H1 (cell line): ENCODE results near the gene LRRC8D. TPM values are rescaled to one million over a fixed set of nuclear protein-coding genes. Genes with fewer than 3 reads are reported as not detected.

Experiments used
- CTCF ChIA-PET: fragments of 300-600 bp; sonication (Branson Sonifier 250); formaldehyde crosslinking; loops from one replicate; lab custom pipeline; 2021; ENCODE audit not compliant: partially characterized antibody; lab: Charles Lee
- POLR2A ChIA-PET: fragments of 300-600 bp; sonication (Branson Sonifier 250); formaldehyde crosslinking; loops from one replicate; lab custom pipeline; 2021; ENCODE audit warnings: inconsistent platforms; ENCODE audit not compliant: partially characterized antibody; lab: Charles Lee
- DNase-seq, 2 experiments: peaks; one replicate each; pipeline versions ENCODE4 v3.0.0 to v3.0.0-alpha.2; 2010 to 2022; ENCODE audit warnings: low spot score in 2 of 2, low read depth in 1 of 2, mixed read lengths in 1 of 2
- FAIRE-seq: peaks from 2 replicates; lab custom pipeline; 2011; peaks lifted over from hg19 to GRCh38; lab: Jason Lieb, UNC
- H2AFZ ChIP-seq: 2 replicates; pipeline ENCODE4 v1.8.1; 2012; ENCODE audit warnings: low read length, inconsistent platforms
- H2AK5ac ChIP-seq: 2 replicates; pipeline ENCODE4 v1.6.1; 2013; ENCODE audit warnings: low read depth, low read length
- H2BK120ac ChIP-seq: replicated peaks from 2 replicates; pipeline ENCODE3; 2013; ENCODE audit warnings: low read depth, low read length, inconsistent platforms
- H2BK12ac ChIP-seq: 2 replicates; pipeline ENCODE4 v1.6.1; 2013; ENCODE audit warnings: low read depth, low read length
- H2BK15ac ChIP-seq: 2 replicates; pipeline ENCODE4 v1.6.1; 2013; ENCODE audit warnings: low read length
- H2BK20ac ChIP-seq: 2 replicates; pipeline ENCODE4 v1.6.1; 2013; ENCODE audit warnings: low read length
- H2BK5ac ChIP-seq: 2 replicates; pipeline ENCODE4 v1.6.1; 2013; ENCODE audit warnings: low read depth, low read length
- H3K14ac ChIP-seq: 2 replicates; pipeline ENCODE4 v1.6.1; 2013; ENCODE audit warnings: inconsistent platforms; ENCODE audit not compliant: insufficient read length
- H3K18ac ChIP-seq: 2 replicates; pipeline ENCODE4 v1.6.1; 2013; ENCODE audit warnings: low read length; ENCODE audit errors: extremely low read depth
- H3K23ac ChIP-seq: 2 replicates; pipeline ENCODE4 v1.6.1; 2013; ENCODE audit warnings: inconsistent platforms; ENCODE audit not compliant: insufficient read length
- H3K23me2 ChIP-seq: 2 replicates; pipeline ENCODE4 v1.6.1; 2013; ENCODE audit warnings: low read depth, low read length
- H3K27ac ChIP-seq: 2 replicates; pipeline ENCODE4 v1.6.1; 2011; ENCODE audit warnings: low read depth, low read length, inconsistent platforms
- H3K27me3 ChIP-seq, 4 experiments: replicated peaks in 1 of 4; 1 replicate in 1 of 4; 2 replicates in 3 of 4; pipeline versions ENCODE4 v1.6.1 to v1.8.1; 2011 to 2013; ENCODE audit warnings: low read length in 3 of 4, mild to moderate bottlenecking in 3 of 4, inconsistent platforms in 2 of 4, mixed read lengths in 2 of 4, moderate library complexity in 1 of 4; ENCODE audit not compliant: control insufficient read depth in 3 of 4, insufficient read depth in 3 of 4; ENCODE audit errors: extremely low read depth in 1 of 4
- H3K36me3 ChIP-seq, 4 experiments: 2 replicates each; pipeline versions ENCODE4 v1.6.1 to v1.8.1; 2011 to 2013; ENCODE audit warnings: mild to moderate bottlenecking in 4 of 4, low read length in 3 of 4, moderate library complexity in 2 of 4, control low read depth in 1 of 4, inconsistent platforms in 1 of 4; ENCODE audit not compliant: insufficient read depth in 4 of 4, control insufficient read depth in 2 of 4
- H3K4ac ChIP-seq: replicated peaks from 2 replicates; pipeline ENCODE3; 2013; ENCODE audit warnings: low read length, low read depth, mixed read lengths, inconsistent platforms; ENCODE audit not compliant: insufficient read length
- H3K4me1 ChIP-seq, 4 experiments: replicated peaks in 1 of 4; 1 replicate in 1 of 4; 2 replicates in 3 of 4; pipeline versions ENCODE4 v1.6.1 to v1.8.1; 2011 to 2013; ENCODE audit warnings: low read length in 3 of 4, inconsistent platforms in 2 of 4, mixed read lengths in 1 of 4; ENCODE audit not compliant: insufficient read depth in 4 of 4, control insufficient read depth in 3 of 4
- H3K4me2 ChIP-seq, 2 experiments: 2 replicates each; pipeline versions ENCODE4 v1.6.1 to v1.8.1; 2011 to 2013; ENCODE audit warnings: low read depth in 2 of 2, low read length in 2 of 2, control low read depth in 1 of 2, inconsistent platforms in 1 of 2, mild to moderate bottlenecking in 1 of 2; ENCODE audit not compliant: insufficient read depth in 1 of 2
- H3K4me3 ChIP-seq, 4 experiments: fragments of 200-600, 300-600 bp in 1 of 4; sonication (generic), shearing (Covaris generic), sonication (Bioruptor Twin) in 1 of 4; 2 replicates each; pipeline versions ENCODE4 v1.5.1 to v1.8.1; 2011 to 2016; ENCODE audit warnings: low read length in 4 of 4, low read depth in 3 of 4, control low read depth in 2 of 4, inconsistent platforms in 2 of 4, mild to moderate bottlenecking in 2 of 4, mixed read lengths in 1 of 4, moderate library complexity in 1 of 4; ENCODE audit not compliant: insufficient read depth in 2 of 4; ENCODE audit errors: extremely low read depth in 1 of 4
- H3K56ac ChIP-seq: replicated peaks from 2 replicates; pipeline ENCODE3; 2013; ENCODE audit warnings: low read depth, mild to moderate bottlenecking, mixed read lengths, low read length, inconsistent platforms; ENCODE audit not compliant: insufficient read length
- H3K79me1 ChIP-seq: 2 replicates; pipeline ENCODE4 v1.6.1; 2013; ENCODE audit warnings: low read depth, low read length, control low read depth
- H3K79me2 ChIP-seq, 2 experiments: 2 replicates each; pipeline versions ENCODE4 v1.6.1 to v1.8.1; 2012 to 2013; ENCODE audit warnings: low read length in 2 of 2, mild to moderate bottlenecking in 2 of 2, inconsistent platforms in 1 of 2; ENCODE audit not compliant: insufficient read depth in 2 of 2, control insufficient read depth in 1 of 2
- H3K9ac ChIP-seq, 4 experiments: replicated peaks in 1 of 4; 1 replicate in 1 of 4; 2 replicates in 3 of 4; pipeline versions ENCODE4 v1.6.1 to v1.8.1; 2011 to 2013; ENCODE audit warnings: low read depth in 3 of 4, low read length in 3 of 4, control low read depth in 2 of 4, mild to moderate bottlenecking in 2 of 4, moderate library complexity in 2 of 4, inconsistent platforms in 1 of 4; ENCODE audit errors: extremely low read depth in 1 of 4
- H3K9me3 ChIP-seq, 2 experiments: 2 replicates each; pipeline versions ENCODE4 v1.6.1 to v1.8.1; 2012 to 2013; ENCODE audit warnings: mild to moderate bottlenecking in 2 of 2, moderate library complexity in 2 of 2, control low read depth in 1 of 2, inconsistent platforms in 1 of 2, low read depth in 1 of 2, low read length in 1 of 2, mixed read lengths in 1 of 2; ENCODE audit not compliant: insufficient read depth in 2 of 2
- H4K20me1 ChIP-seq, 2 experiments: replicated peaks in 1 of 2; 2 replicates each; pipeline versions ENCODE3 to v1.8.1; 2011 to 2013; ENCODE audit warnings: inconsistent platforms in 2 of 2, low read length in 2 of 2, mild to moderate bottlenecking in 1 of 2; ENCODE audit not compliant: insufficient read depth in 2 of 2, control insufficient read depth in 1 of 2
- H4K5ac ChIP-seq: 2 replicates; pipeline ENCODE4 v1.6.1; 2013; ENCODE audit warnings: low read length, low read depth, mixed read lengths, inconsistent platforms; ENCODE audit not compliant: insufficient read length
- H4K8ac ChIP-seq: 2 replicates; pipeline ENCODE4 v1.8.0; 2013; ENCODE audit warnings: mild to moderate bottlenecking, moderate library complexity, low read length, inconsistent platforms; ENCODE audit not compliant: insufficient read depth; ENCODE audit errors: extremely low read depth
- H4K91ac ChIP-seq: replicated peaks from 2 replicates; pipeline ENCODE3; 2013; ENCODE audit warnings: low read length, mixed read lengths, inconsistent platforms; ENCODE audit not compliant: insufficient read length
- ATF3 ChIP-seq: IDR thresholded peaks from 2 replicates; pipeline ENCODE4 v1.6.1; 2011; ENCODE audit warnings: low read depth, mild to moderate bottlenecking, low read length; ENCODE audit not compliant: insufficient read depth
- GABPA ChIP-seq: IDR thresholded peaks from 2 replicates; pipeline ENCODE4 v1.6.1; 2011; ENCODE audit warnings: mild to moderate bottlenecking, low read length, moderate library complexity, borderline replicate concordance; ENCODE audit not compliant: insufficient read depth
- KDM1A ChIP-seq: fragments of 200-600, 300-600 bp; sonication (generic); IDR thresholded peaks from 2 replicates; pipeline ENCODE4 v1.7.1; 2016; ENCODE audit warnings: mild to moderate bottlenecking, low read length, borderline replicate concordance
- KDM4A ChIP-seq: IDR thresholded peaks from one replicate; pipeline ENCODE4 v1.7.1; 2012; ENCODE audit warnings: low read depth, mild to moderate bottlenecking, moderate library complexity, low read length, inconsistent platforms; ENCODE audit not compliant: severe bottlenecking
- POLR2A ChIP-seq, 2 experiments: IDR thresholded peaks; 1 replicate in 1 of 2; 2 replicates in 1 of 2; pipeline ENCODE4 v1.6.1; 2011; ENCODE audit warnings: low read depth in 2 of 2, low read length in 2 of 2, mild to moderate bottlenecking in 2 of 2; ENCODE audit errors: control extremely low read depth in 1 of 2
- TBP ChIP-seq: IDR thresholded peaks from 2 replicates; pipeline ENCODE4 v1.6.1; 2011; ENCODE audit warnings: low read depth, low read length, improper control_type of control experiment
- TCF12 ChIP-seq: IDR thresholded peaks from 2 replicates; pipeline ENCODE4 v1.6.1; 2011; ENCODE audit warnings: low read depth, mild to moderate bottlenecking, low read length
- TEAD4 ChIP-seq: IDR thresholded peaks from 2 replicates; pipeline ENCODE4 v1.6.1; 2012; ENCODE audit warnings: low read depth, low read length, inconsistent platforms, mixed read lengths
- ZNF274 ChIP-seq: IDR thresholded peaks from 2 replicates; pipeline ENCODE4 v1.7.0; 2012; ENCODE audit warnings: low read length, borderline replicate concordance; ENCODE audit errors: extremely low read depth
- WGBS, 2 experiments: shearing (Covaris generic) in 1 of 2; methylation state at CpG; one replicate each; pipeline versions ENCODE4 v1.1.6 to v1.1.7; 2013 to 2015; ENCODE audit warnings: low lambda C conversion rate in 2 of 2, mixed read lengths in 2 of 2, inconsistent platforms in 1 of 2, low coverage in 1 of 2, missing lambda C conversion rate in 1 of 2; ENCODE audit not compliant: insufficient replicate concordance in 2 of 2, insufficient coverage in 1 of 2, insufficient read length in 1 of 2; ENCODE audit errors: extremely low coverage in 1 of 2, missing lambda C conversion rate in 1 of 2; 5-methylcytosine and 5-hydroxymethylcytosine counted together
- polyA plus RNA-seq, 7 experiments: library from polyadenylated mRNA; depleted of rRNA in 3 of 7; stranded (reverse) in 5 of 7; unstranded in 2 of 7; fragments of >200 nt in 5 of 7; fragments of 200-250 nt in 2 of 7; gene quantifications; 1 replicate in 5 of 7; 2 replicates in 1 of 7; 4 replicates in 1 of 7; pipeline versions ENCODE4 v1.2.1 to v1.2.3, GENCODE V29; 2011 to 2013; ENCODE audit warnings: missing spikeins in 2 of 7, mixed read lengths in 2 of 7
- total RNA-seq: library from RNA; stranded (reverse); fragmentation: NEBNext Ultra II Directional; extraction: Animal tissue kit (Norgen Biotek cat#: 25700); gene quantifications from 2 replicates; pipeline ENCODE4 v1.2.1, GENCODE V29; 2021

Gene LRRC8D
- total and polyA plus RNA-seq, 2 of the 8 experiments (the other 6 are each of a cell fraction or from before 2014, with no cell fraction given): 42.0 to 58.5 TPM

- DNase-seq: no peak
- H3K4me2 ChIP-seq: no peak overlapping the region
- H4K8ac ChIP-seq: no peak overlapping the region
- no peak overlapping the region for H3K9ac ChIP-seq
- H3K79me2 ChIP-seq: peaks cover 0 to 64% of the 10 kb centered on the region in 2 experiments; a peak in 3 of 4 replicates
- H3K4me3 ChIP-seq: no peak overlapping the region
- H3K27me3 ChIP-seq: no peaks in the 10 kb centered on the region
- ChIA-PET POLR2A (interaction anchor here (1.5 kb wide), 1 partner anchor 9 kb away, joined by 3 read pairs; no protein-coding TSS in a partner anchor), CTCF (interaction anchor here (0.7 to 2.2 kb wide), 4 partner anchors 20 to 60 kb away, joined by 3 to 7 read pairs (median 3); no protein-coding TSS in a partner anchor)
- H4K91ac ChIP-seq: no peak overlapping the region
- H2BK12ac ChIP-seq: no peak overlapping the region
- H2BK15ac ChIP-seq: no peak overlapping the region
- no peak overlapping the region for H3K4ac ChIP-seq
- no peak for TF ChIP-seq POLR2A (IDR thresholded peaks at IDR 0.05; ENCODE audit: control extremely low read depth in 1 of 2, low read depth in 2 of 2, low read length in 2 of 2)
- no peak for TF ChIP-seq TBP
- TF ChIP-seq TEAD4: no peak
- no peak for TF ChIP-seq TCF12
- TF ChIP-seq GABPA: no peak
- TF ChIP-seq ATF3: no peak
- no peak for TF ChIP-seq ZNF274
- no peak for TF ChIP-seq KDM1A
- no peak for TF ChIP-seq KDM4A
- peaks cover 0 to 5% of the 10 kb centered on the region in 2 experiments for H4K20me1 ChIP-seq
- no peak overlapping the region for H2AFZ ChIP-seq
- 86% methylated on average over 1 of the region's 1 CpG; no CpG with 5 or more reads in 1 of the 2 experiments for WGBS, 2 experiments
- H3K18ac ChIP-seq: no peak overlapping the region
- FAIRE-seq: no peak
- no peak overlapping the region for H3K14ac ChIP-seq
- H3K27ac ChIP-seq: no peak overlapping the region
- H4K5ac ChIP-seq: no peak overlapping the region
- no peak overlapping the region for H2BK120ac ChIP-seq
- H3K56ac ChIP-seq: no peak overlapping the region
- peaks cover 5% of the 10 kb centered on the region; the same call in 1 of the 2 replicates for H3K79me1 ChIP-seq
- peaks cover 3 to 27% (median 24%) of the 10 kb centered on the region in 4 experiments; a peak in 5 of 7 replicates for H3K4me1 ChIP-seq
- no peaks in the 10 kb centered on the region for H3K36me3 ChIP-seq
- H3K23me2 ChIP-seq: no peaks in the 10 kb centered on the region
- H3K23ac ChIP-seq: no peak overlapping the region
- H3K9me3 ChIP-seq: no peaks in the 10 kb centered on the region
- no peak overlapping the region for H2BK20ac ChIP-seq
- no peak overlapping the region for H2AK5ac ChIP-seq
- no peak overlapping the region for H2BK5ac ChIP-seq
These were observed 82.7 kb downstream of the LRRC8D start for GRCh38 chr1:89903550-89903949.
